GM21717 (cell line): ENCODE measurements around the gene SHC4.

Source experiments
- ATAC-seq: cut with Tn5 transposase; IDR thresholded peaks from one replicate; pipeline ENCODE4 v1.9.1; 2021; ENCODE audit warnings: mild to moderate bottlenecking, moderate library complexity; ENCODE audit not compliant: unreplicated experiment

SHC4 gene

GRCh38 chr15:48968066-48968465 lies 4.3 kb upstream of the SHC4 start:
- ATAC-seq: no peak

- ATAC-seq: no peak
Observed at GRCh38 chr15:48967336-48967735, 3.6 kb upstream of the SHC4 start.

GRCh38 chr15:48966595-48967301 lies 3.0 kb upstream of the SHC4 start:
- ATAC-seq: peak; percentile 88

GRCh38 chr15:48965972-48966371 lies 2.3 kb upstream of the SHC4 start:
- ATAC-seq: peak; percentile 53

GRCh38 chr15:48964898-48965297 lies 1.2 kb upstream of the SHC4 start:
- ATAC-seq: no peak

- ATAC-seq: no peak
Observed at GRCh38 chr15:48962662-48963523, 826 bp downstream of the SHC4 start.

GRCh38 chr15:48955967-48956366 lies 7.8 kb downstream of the SHC4 start:
- ATAC-seq: no peak

GRCh38 chr15:48955370-48955769 lies 8.3 kb downstream of the SHC4 start:
- no peak for ATAC-seq

GRCh38 chr15:48954538-48954937 lies 9.2 kb downstream of the SHC4 start:
- no peak for ATAC-seq

- ATAC-seq: no peak
Observed at GRCh38 chr15:48946840-48947187, 16.9 kb downstream of the SHC4 start.

GRCh38 chr15:48946074-48946839 lies 17.5 kb downstream of the SHC4 start:
- ATAC-seq: no peak

- ATAC-seq: no peak
Observed at GRCh38 chr15:48945386-48945785, 18.3 kb downstream of the SHC4 start.

- no peak for ATAC-seq
Observed at GRCh38 chr15:48941904-48942303, 21.8 kb downstream of the SHC4 start.

- ATAC-seq: peak; percentile 81
Observed at GRCh38 chr15:48940508-48940907, 23.2 kb downstream of the SHC4 start.

GRCh38 chr15:48939648-48940047 lies 24.1 kb downstream of the SHC4 start:
- ATAC-seq: no peak

- no peak for ATAC-seq
Observed at GRCh38 chr15:48937886-48938285, 25.8 kb downstream of the SHC4 start.

- ATAC-seq: no peak
Observed at GRCh38 chr15:48936666-48937065, 27.1 kb downstream of the SHC4 start.

GRCh38 chr15:48935236-48935635 lies 28.5 kb downstream of the SHC4 start:
- no peak for ATAC-seq

- no peak for ATAC-seq
Observed at GRCh38 chr15:48930735-48931134, 33.0 kb downstream of the SHC4 start.

GRCh38 chr15:48929661-48930060 lies 34.1 kb downstream of the SHC4 start:
- ATAC-seq: no peak

- no peak for ATAC-seq
Observed at GRCh38 chr15:48928877-48929538, 34.7 kb downstream of the SHC4 start.
